ENCODE results near the gene LYPD3. TPM values are rescaled to one million over a fixed set of nuclear protein-coding genes. Genes with fewer than 3 reads are reported as not detected.

Gene LYPD3
- total RNA-seq, 1 experiment from 2014 or later: 3.1 TPM

DNA sequence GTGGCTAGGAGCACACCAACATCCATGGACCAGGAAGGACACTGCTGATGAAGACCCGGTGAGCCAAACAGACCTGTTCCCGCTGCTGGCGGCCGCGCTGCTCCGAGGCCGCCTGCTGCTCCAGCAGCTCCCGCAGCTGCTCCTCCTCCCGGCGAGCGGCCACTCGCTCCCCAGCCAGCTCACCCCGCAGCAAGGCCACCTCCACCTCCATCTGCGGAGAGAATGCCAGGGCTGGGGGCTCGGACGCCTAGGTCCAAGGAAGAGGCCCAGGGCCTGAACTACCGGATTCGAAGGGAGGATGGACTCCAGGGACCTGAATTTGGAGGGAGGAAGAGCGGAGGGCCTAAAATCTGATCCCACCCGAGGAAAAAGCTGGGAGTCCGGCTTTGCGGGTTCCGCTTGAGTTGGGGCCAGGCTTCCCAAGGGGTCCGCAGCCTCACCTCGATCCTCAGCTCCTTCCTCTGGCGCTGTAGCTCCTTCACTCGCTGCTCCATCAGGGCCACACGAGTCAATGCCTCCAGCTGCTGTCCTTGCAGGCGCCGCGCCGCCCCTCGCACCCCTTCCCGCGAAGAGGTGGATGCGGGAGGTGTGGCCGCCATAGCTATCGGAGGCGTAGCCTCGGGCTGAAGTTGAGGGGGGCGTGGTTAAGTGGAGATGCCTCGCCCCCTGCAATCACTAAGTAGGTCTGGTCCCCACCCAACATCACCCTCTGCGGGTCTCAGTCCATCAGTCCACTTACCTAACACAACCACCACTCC is 36.4 kb upstream of the LYPD3 start:
- H3K27me3 Mint-ChIP-seq (ENCODE audit: insufficient read depth, unreplicated experiment): no peaks in the 10 kb centered on the region
- intact Hi-C loops (cut with micrococcal nuclease): no loop called here
- ChIA-PET POLR2A (interaction anchor here (1.3 kb wide), 1 partner anchor 55 kb away, joined by 3 read pairs; no protein-coding TSS in a partner anchor), CTCF (interaction anchor here (0.6 to 0.8 kb wide), 4 partner anchors 9 to 92 kb away, joined by 3 to 4 read pairs (median 4); no protein-coding TSS in a partner anchor)
- no peak overlapping the region for H3K27ac Mint-ChIP-seq (ENCODE audit: low read depth, unreplicated experiment)
- BruUV-seq (replicated peaks): no TSS peak
- peaks cover 11% of the 10 kb centered on the region for H3K4me1 Mint-ChIP-seq (ENCODE audit: insufficient read depth, unreplicated experiment)
- H3K9me3 Mint-ChIP-seq (ENCODE audit: unreplicated experiment): no peaks in the 10 kb centered on the region
- no peak for DNase-seq (ENCODE audit: unreplicated experiment)
- H3K4me3 Mint-ChIP-seq (ENCODE audit: unreplicated experiment): no peak overlapping the region
- TF ChIP-seq, protein P1, sequence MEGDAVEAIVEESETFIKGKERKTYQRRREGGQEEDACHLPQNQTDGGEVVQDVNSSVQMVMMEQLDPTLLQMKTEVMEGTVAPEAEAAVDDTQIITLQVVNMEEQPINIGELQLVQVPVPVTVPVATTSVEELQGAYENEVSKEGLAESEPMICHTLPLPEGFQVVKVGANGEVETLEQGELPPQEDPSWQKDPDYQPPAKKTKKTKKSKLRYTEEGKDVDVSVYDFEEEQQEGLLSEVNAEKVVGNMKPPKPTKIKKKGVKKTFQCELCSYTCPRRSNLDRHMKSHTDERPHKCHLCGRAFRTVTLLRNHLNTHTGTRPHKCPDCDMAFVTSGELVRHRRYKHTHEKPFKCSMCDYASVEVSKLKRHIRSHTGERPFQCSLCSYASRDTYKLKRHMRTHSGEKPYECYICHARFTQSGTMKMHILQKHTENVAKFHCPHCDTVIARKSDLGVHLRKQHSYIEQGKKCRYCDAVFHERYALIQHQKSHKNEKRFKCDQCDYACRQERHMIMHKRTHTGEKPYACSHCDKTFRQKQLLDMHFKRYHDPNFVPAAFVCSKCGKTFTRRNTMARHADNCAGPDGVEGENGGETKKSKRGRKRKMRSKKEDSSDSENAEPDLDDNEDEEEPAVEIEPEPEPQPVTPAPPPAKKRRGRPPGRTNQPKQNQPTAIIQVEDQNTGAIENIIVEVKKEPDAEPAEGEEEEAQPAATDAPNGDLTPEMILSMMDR (IDR thresholded peaks at IDR 0.05; ENCODE audit: unreplicated experiment): no peak
- peaks cover 41% of the 10 kb centered on the region for H3K36me3 Mint-ChIP-seq (ENCODE audit: insufficient read depth, unreplicated experiment)

DNA sequence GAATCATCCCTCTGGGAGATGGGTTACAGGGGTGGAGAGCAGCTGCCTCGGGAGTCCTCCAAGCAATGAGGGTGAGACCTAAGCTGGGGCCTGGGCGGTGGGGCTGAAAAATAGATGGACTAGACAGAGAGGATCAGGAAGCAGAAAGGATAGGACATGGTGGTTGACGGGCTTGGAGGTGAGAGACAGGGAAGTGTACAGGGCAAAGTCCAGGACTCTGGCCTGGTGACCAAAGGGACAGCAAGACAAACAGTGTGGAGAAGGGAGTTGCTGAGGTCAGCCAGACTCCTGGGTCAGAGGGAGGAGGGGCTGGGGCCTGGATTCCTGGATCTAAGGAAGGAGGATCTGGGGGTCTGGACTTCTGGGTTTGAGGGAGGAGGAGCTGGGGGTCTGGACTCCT is 33.6 kb upstream of the LYPD3 start:
- intact Hi-C loops (cut with micrococcal nuclease): no loop called here
- CTCF ChIA-PET: interaction anchor here (4.2 kb wide), 1 partner anchor 51 kb away, joined by 20 read pairs; no protein-coding TSS in a partner anchor
- TF ChIP-seq, protein P1 (IDR thresholded peaks at IDR 0.05; ENCODE audit: unreplicated experiment): no peak
- H3K4me1 Mint-ChIP-seq (ENCODE audit: insufficient read depth, unreplicated experiment): peaks cover 11% of the 10 kb centered on the region
- H3K27me3 Mint-ChIP-seq (ENCODE audit: insufficient read depth, unreplicated experiment): no peaks in the 10 kb centered on the region
- DNase-seq (ENCODE audit: unreplicated experiment): no peak
- no peak overlapping the region for H3K4me3 Mint-ChIP-seq (ENCODE audit: unreplicated experiment)
- peaks cover 33% of the 10 kb centered on the region for H3K36me3 Mint-ChIP-seq (ENCODE audit: insufficient read depth, unreplicated experiment)
- POLR2A ChIA-PET: no interaction called here
- H3K9me3 Mint-ChIP-seq (ENCODE audit: unreplicated experiment): no peaks in the 10 kb centered on the region
- BruUV-seq (replicated peaks): no TSS peak
- no peak overlapping the region for H3K27ac Mint-ChIP-seq (ENCODE audit: low read depth, unreplicated experiment)

DNA sequence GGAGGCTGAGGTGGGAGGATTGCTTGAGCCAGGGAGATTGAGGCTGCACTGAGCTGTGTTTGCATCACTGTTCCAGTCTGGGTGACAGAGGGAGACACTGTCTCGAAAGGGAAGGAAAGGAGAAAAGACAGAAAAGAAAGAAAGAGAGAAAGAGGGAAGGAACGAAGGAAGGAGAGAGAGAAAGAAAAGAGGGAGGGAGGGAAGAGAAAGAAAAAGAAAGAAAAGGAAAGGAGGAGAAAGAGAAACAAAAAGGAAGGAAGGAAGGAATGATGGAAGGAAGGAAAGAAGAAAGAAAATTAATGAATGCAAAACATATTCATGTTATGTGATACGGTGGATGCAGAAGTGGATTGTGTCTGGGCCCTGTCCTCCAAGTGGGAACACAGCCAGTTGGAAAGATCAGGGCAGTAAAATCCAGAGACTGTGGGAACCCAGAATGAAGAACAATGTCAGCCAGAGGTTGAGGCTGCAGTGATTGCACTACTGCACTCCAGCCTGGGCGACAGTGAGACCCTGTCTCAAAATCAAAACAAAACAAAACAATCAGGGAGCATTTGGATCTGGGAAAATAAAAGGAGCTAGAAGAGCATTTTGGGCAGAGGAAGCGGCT is 32.9 kb upstream of the LYPD3 start:
- H3K36me3 Mint-ChIP-seq (ENCODE audit: insufficient read depth, unreplicated experiment): peaks cover 33% of the 10 kb centered on the region
- no peak overlapping the region for H3K4me3 Mint-ChIP-seq (ENCODE audit: unreplicated experiment)
- H3K9me3 Mint-ChIP-seq (ENCODE audit: unreplicated experiment): no peaks in the 10 kb centered on the region
- ChIA-PET POLR2A (no interaction called here), CTCF (interaction anchor here (4.2 kb wide), 1 partner anchor 50 kb away, joined by 20 read pairs; no protein-coding TSS in a partner anchor)
- no peak overlapping the region for H3K27ac Mint-ChIP-seq (ENCODE audit: low read depth, unreplicated experiment)
- peaks cover 6% of the 10 kb centered on the region for H3K4me1 Mint-ChIP-seq (ENCODE audit: insufficient read depth, unreplicated experiment)
- no peak for DNase-seq (ENCODE audit: unreplicated experiment)
- no peaks in the 10 kb centered on the region for H3K27me3 Mint-ChIP-seq (ENCODE audit: insufficient read depth, unreplicated experiment)
- no TSS peak for BruUV-seq (replicated peaks)
- intact Hi-C loops (cut with micrococcal nuclease): no loop called here
- TF ChIP-seq, protein P1 (IDR thresholded peaks at IDR 0.05; ENCODE audit: unreplicated experiment): no peak

DNA sequence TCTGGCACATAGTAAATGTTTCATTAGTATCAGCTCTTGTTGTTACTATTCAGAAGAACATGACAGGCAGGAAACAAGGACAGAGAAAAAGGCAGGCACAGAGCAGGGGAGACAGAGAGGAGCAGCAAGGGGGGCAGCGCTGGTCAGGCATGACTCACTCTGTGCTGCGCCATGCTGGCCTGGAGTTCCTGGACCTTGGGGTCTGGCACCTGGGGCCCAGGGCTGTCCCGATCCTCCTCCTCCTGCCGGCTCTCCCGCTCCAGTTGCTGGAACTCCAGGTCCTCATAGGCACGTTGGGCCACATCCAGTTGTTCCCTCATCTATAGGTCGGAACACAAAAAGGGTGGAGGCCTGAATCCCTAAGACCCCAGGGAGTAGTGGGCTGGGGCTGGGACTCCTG is 31.6 kb upstream of the LYPD3 start:
- DNase-seq (ENCODE audit: unreplicated experiment): no peak
- Mint-ChIP-seq H3K27ac (ENCODE audit: low read depth, unreplicated experiment) (no peak overlapping the region), H3K27me3 (ENCODE audit: insufficient read depth, unreplicated experiment) (no peaks in the 10 kb centered on the region), H3K4me1 (ENCODE audit: insufficient read depth, unreplicated experiment) (no peaks in the 10 kb centered on the region), H3K36me3 (ENCODE audit: insufficient read depth, unreplicated experiment) (peaks cover 27% of the 10 kb centered on the region), H3K9me3 (ENCODE audit: unreplicated experiment) (no peaks in the 10 kb centered on the region), H3K4me3 (ENCODE audit: unreplicated experiment) (no peak overlapping the region)
- TF ChIP-seq, protein P1 (IDR thresholded peaks at IDR 0.05; ENCODE audit: unreplicated experiment): no peak
- BruUV-seq (replicated peaks): no TSS peak
- intact Hi-C loops (cut with micrococcal nuclease): no loop called here
- POLR2A ChIA-PET: no interaction called here
- CTCF ChIA-PET: interaction anchor here (4.2 kb wide), 1 partner anchor 49 kb away, joined by 20 read pairs; no protein-coding TSS in a partner anchor

Measured in MCF 10A (cell line).